ENCODE results near the gene S100P.

DNA sequence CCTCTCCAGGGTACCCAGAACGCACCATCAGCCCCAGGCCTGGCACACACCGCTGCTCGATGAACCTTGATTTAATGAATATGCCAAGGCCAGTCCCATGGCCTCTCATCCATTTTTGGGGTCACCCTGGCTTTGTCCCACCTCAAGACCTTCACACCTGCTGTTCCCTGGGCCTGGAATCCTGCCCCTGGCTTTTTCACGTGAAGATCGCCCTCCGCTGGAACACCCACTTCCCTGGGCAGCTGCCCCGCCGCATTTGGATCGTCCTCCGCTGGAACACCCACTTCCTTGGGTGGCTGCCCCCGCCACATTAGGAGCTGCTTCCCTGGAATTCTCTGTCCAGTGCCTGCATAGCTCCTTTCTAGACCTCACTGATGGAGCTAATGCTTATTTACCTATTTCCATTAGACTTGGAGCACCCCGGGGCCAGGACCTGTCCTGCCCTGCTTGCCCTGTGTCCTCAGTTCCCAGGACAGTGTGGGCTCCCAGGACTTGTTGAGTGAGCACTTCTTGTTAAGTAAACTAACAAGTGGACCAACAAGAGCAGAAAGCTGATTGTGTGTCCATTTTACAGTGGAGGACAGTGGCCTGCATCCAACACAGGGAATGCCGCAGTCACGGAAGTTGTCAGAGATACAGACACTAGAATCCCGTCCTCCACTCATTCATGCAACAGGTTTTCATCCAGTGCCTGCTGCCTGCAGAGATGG is 34.8 kb downstream of the S100P start:
- TF ChIP-seq, protein P1, sequence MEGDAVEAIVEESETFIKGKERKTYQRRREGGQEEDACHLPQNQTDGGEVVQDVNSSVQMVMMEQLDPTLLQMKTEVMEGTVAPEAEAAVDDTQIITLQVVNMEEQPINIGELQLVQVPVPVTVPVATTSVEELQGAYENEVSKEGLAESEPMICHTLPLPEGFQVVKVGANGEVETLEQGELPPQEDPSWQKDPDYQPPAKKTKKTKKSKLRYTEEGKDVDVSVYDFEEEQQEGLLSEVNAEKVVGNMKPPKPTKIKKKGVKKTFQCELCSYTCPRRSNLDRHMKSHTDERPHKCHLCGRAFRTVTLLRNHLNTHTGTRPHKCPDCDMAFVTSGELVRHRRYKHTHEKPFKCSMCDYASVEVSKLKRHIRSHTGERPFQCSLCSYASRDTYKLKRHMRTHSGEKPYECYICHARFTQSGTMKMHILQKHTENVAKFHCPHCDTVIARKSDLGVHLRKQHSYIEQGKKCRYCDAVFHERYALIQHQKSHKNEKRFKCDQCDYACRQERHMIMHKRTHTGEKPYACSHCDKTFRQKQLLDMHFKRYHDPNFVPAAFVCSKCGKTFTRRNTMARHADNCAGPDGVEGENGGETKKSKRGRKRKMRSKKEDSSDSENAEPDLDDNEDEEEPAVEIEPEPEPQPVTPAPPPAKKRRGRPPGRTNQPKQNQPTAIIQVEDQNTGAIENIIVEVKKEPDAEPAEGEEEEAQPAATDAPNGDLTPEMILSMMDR (IDR thresholded peaks at IDR 0.05): no peak
- TF ChIP-seq EZH2 (IDR thresholded peaks at IDR 0.05; ENCODE audit: borderline replicate concordance, insufficient read depth, low read depth, low read length, poor library complexity, severe bottlenecking): no peak

Data from B cell (primary cell).